ENCODE measurements around the gene LRP8.

- TF ChIP-seq CTCF (IDR thresholded peaks at IDR 0.05 in 2 of 3, conservative IDR thresholded peaks at IDR 0.05 in 1 of 3; ENCODE audit: borderline replicate concordance in 1 of 3, insufficient read depth in 1 of 3, low read depth in 2 of 3, low read length in 2 of 3) (no peak), SP1 (IDR thresholded peaks at IDR 0.05; ENCODE audit: low read depth) (no peak), CBX3 (IDR thresholded peaks at IDR 0.05; ENCODE audit: low read depth) (no peak), MAX (IDR thresholded peaks at IDR 0.05) (no peak)
Measured at GRCh38 chr1:53341961-53342707, 14.3 kb upstream of the LRP8 start.
